ENCODE data around the gene BNIP5. TPM values are rescaled to one million over a fixed set of nuclear protein-coding genes. Genes with fewer than 3 reads are reported as not detected.

Gene BNIP5
- total RNA-seq, 4 donors from 2014 or later, result not detected

DNA sequence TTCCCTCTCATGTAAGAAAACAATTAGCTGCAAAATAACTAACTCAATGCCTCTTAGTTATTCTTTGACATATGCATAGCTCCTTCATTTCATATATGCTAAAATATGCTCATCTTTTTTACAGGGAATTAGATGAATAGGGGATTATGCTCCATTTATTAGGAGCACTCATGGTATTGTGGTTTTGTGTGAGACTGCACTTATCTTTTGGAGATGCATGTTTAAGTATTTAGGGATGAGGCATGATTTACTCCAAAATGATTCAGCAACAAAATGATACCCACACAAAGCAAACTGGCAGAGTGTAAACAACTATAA is 8.8 kb downstream of the BNIP5 start:
- no peak for DNase-seq
- Histone ChIP-seq H3K9me3 (no peaks in the 10 kb centered on the region), H3K4me3 (no peak overlapping the region), H3K36me3 (no peaks in the 10 kb centered on the region), H3K4me1 (no peaks in the 10 kb centered on the region), H3K27me3 (peaks cover 0 to 27% (median 0%) of the 10 kb centered on the region in 4 donors), H3K27ac (no peak overlapping the region)
- intact Hi-C loops (cut with DNase I), result no loop called here
- no peak for TF ChIP-seq POLR2A (IDR thresholded peaks at IDR 0.05)
- TF ChIP-seq, protein P1, sequence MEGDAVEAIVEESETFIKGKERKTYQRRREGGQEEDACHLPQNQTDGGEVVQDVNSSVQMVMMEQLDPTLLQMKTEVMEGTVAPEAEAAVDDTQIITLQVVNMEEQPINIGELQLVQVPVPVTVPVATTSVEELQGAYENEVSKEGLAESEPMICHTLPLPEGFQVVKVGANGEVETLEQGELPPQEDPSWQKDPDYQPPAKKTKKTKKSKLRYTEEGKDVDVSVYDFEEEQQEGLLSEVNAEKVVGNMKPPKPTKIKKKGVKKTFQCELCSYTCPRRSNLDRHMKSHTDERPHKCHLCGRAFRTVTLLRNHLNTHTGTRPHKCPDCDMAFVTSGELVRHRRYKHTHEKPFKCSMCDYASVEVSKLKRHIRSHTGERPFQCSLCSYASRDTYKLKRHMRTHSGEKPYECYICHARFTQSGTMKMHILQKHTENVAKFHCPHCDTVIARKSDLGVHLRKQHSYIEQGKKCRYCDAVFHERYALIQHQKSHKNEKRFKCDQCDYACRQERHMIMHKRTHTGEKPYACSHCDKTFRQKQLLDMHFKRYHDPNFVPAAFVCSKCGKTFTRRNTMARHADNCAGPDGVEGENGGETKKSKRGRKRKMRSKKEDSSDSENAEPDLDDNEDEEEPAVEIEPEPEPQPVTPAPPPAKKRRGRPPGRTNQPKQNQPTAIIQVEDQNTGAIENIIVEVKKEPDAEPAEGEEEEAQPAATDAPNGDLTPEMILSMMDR (IDR thresholded peaks at IDR 0.05), result no peak

DNA sequence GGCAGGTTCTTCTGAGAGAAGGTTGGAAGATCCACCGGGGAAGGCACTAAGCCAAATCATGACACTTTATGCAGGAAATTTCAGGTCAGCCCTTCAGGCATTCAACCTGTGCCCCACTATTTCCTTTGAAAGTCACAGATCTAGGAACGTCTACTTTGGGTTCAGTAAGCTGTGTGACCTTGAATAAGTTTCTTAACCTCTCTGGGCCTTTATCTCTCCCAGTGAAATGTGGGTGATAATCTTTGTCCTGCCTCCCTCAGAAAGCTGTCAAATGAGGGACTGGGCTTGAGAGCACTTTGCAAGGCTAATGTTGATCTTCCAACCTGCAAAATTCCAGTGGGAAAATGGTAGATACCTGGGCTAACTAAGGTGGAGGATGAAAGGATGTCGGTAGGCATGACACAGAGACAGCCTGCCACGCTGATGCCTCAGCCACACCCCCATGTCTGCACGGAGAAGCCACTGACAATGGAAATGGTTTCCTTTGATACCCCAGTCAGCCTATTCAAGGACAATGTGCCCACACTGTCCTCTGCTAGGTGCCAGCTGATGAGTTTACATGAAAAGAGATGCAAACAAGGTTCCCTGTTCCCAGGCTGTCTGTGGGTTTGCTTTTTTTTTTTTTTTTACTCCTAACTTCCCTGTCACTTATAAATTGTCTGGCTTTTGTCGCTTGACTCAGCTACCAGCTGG is 9.3 kb downstream of the BNIP5 start:
- DNase-seq, result no peak
- Histone ChIP-seq H3K4me3 (no peak overlapping the region), H3K4me1 (no peaks in the 10 kb centered on the region), H3K27me3 (peaks cover 0 to 26% (median 0%) of the 10 kb centered on the region in 4 donors), H3K27ac (no peak overlapping the region), H3K9me3 (no peaks in the 10 kb centered on the region), H3K36me3 (no peaks in the 10 kb centered on the region)
- TF ChIP-seq POLR2A (IDR thresholded peaks at IDR 0.05), result no peak
- TF ChIP-seq, protein P1 (IDR thresholded peaks at IDR 0.05), result no peak
- intact Hi-C loops (cut with DNase I), result no loop called here
- WGBS, 2 donors, result 19 to 31% methylated on average over 4 to 5 of the region's 6 CpGs

DNA sequence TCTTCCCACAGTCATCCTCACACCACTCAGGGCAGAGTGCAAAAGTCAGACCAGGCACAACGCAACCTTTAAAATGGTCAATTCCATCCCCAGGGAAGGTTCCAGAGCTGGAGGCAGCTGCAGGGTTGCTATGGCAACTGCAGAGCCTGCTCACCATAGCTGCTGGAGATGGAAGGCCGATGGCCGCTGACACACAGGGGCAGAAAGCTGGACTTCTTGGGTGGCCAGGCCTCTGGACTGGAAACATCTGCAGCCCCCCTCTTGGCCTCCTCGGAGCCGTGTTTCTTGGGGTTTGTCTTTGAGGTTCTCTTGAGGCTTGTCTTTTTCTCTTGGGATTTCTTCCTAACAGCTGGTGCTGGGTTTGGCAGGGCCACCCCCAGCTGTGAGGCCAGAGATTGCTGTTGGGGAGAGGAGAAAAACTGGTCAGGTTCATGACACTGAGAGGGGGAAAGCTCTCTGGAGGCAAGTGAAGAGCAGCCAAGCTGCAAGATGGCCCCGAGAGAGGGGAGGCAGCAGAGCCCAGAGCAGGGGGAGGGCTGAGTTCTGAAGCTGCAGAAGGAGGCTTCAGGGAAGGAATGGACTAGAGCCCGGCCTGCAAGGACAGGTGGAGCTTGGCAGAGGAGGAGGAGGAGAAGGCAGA is 10.2 kb downstream of the BNIP5 start:
- no peaks in the 10 kb centered on the region for H3K4me1 ChIP-seq
- DNase-seq, result no peak
- 61 to 70% methylated on average over 3 to 6 of the region's 7 CpGs for WGBS, 2 donors
- H3K27ac ChIP-seq, result no peak overlapping the region
- no peak overlapping the region for H3K4me3 ChIP-seq
- no peaks in the 10 kb centered on the region for H3K36me3 ChIP-seq
- H3K27me3 ChIP-seq, result peaks cover 0 to 17% (median 0%) of the 10 kb centered on the region in 4 donors
- TF ChIP-seq, protein P1 (IDR thresholded peaks at IDR 0.05), result no peak
- no peak for TF ChIP-seq POLR2A (IDR thresholded peaks at IDR 0.05)
- intact Hi-C loops (cut with DNase I), result no loop called here
- no peaks in the 10 kb centered on the region for H3K9me3 ChIP-seq

DNA sequence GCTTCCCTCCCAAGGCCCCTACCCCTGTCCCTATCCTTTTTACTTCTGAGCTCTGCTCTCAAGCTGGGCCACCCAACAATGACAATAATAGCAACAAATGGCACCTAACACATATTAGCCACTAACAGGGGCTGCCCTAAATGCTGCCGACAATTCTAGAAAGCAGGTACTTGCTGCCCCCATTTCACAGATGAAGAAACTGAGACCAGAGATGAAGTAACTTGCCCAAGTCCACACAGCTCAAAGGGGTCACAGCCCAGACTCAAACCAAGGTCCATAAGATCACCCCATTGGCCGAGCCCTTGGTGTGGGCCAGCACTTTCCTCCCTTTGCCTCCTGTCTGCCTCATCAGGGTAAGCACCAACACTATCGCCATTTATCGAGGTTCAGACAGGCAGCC is 12.0 kb downstream of the BNIP5 start:
- intact Hi-C loops (cut with DNase I), result no loop called here
- Histone ChIP-seq H3K4me3 (no peak overlapping the region), H3K27ac (no peak overlapping the region), H3K9me3 (no peaks in the 10 kb centered on the region), H3K27me3 (peaks cover 0 to under 1% (median 0%) of the 10 kb centered on the region in 4 donors), H3K36me3 (no peaks in the 10 kb centered on the region), H3K4me1 (no peaks in the 10 kb centered on the region)
- TF ChIP-seq, protein P1 (IDR thresholded peaks at IDR 0.05), result no peak
- no peak for TF ChIP-seq POLR2A (IDR thresholded peaks at IDR 0.05)
- no peak for DNase-seq
- 100% methylated on average over 1 of the region's 4 CpGs for WGBS, 2 donors

DNA sequence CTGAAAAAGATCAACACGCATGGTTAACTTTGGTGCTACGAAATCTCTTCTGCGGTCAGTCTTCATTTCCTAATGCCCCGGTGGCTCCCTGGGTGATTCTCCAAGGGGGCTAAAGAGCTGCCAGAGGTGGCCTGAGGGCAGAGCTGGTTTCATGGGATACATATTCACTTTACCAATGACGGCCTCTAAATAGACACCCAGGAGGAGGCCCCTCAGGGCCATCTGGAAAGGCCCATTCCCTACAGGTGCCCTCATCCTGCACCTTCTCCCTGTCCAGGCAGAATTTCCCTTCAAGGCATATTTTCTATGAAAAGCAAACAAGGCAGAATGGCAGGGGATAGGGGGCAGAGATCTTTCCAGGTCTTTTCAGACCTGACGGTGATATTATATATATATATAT is 12.5 kb downstream of the BNIP5 start:
- Histone ChIP-seq H3K4me3 (no peak overlapping the region), H3K27ac (no peak overlapping the region), H3K9me3 (no peaks in the 10 kb centered on the region), H3K36me3 (no peaks in the 10 kb centered on the region), H3K4me1 (no peaks in the 10 kb centered on the region), H3K27me3 (no peaks in the 10 kb centered on the region)
- DNase-seq, result no peak
- WGBS, 2 donors, result 64 to 90% methylated on average over 5 to 6 of the region's 6 CpGs
- intact Hi-C loops (cut with DNase I), result no loop called here
- TF ChIP-seq POLR2A (IDR thresholded peaks at IDR 0.05), result no peak
- TF ChIP-seq, protein P1 (IDR thresholded peaks at IDR 0.05), result no peak

Measured in esophagus squamous epithelium (tissue), 5 donors.